OCI-M2 (cell line): Measurements from ENCODE around the gene RAD51B.

Experiments
- DNase-seq: peaks from one replicate; lab custom pipeline; 2025; ENCODE audit not compliant: unreplicated experiment; lab: John Stamatoyannopoulos, UW

Gene RAD51B

GRCh38 chr14:68554231-68554630, 734.7 kb downstream of the RAD51B start:
- no peak for DNase-seq

GRCh38 chr14:68556253-68556652, 736.7 kb downstream of the RAD51B start:
- DNase-seq = no peak

DNA sequence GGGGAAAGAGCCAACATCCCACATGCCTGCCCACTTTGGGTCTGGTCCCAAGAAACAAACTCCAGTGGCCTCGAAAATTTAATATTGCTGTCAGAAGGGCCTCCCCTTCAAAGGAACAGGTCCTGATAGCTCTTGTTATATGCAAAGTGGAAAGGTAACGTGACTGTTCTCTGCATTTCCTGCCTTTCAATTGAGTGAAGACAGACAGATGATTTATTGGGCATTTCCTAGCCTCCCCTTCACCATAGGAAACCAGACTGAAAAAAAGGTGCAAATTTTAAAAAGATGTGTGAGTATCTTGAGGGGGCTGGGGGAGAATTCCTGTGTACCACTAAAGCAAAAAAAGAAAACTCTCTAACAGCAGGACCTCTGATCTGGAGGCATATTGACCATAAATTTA, 738.1 kb downstream of the RAD51B start:
- DNase-seq = no peak

- DNase-seq = no peak
Measured at GRCh38 chr14:68558096-68558495, 738.5 kb downstream of the RAD51B start.

GRCh38 chr14:68559949-68560348, 740.4 kb downstream of the RAD51B start:
- no peak for DNase-seq

DNA sequence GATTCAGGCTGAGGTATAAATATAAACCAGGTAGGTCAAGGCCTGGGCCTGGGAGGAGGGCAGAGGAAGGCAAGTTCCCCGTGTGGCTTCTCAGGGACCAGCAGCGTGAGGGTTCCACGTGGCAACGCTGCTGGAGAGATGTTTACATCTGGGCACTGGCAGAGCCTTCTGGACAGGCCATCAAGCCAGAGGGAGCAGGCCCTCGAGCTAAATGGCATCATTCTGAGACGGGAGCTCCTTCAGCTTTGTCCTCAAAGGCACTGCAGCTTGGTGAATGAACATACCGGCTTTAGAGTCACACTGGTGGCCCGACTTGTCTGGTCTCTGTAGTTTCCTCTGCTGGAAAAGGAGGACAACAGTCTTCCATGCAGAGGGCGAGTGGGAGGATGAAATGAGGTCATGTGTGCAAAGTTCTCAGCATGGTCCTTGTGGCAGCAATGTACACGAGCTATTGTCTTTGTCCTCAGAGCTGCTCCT, 742.0 kb downstream of the RAD51B start:
- no peak for DNase-seq

- DNase-seq = no peak
Measured at GRCh38 chr14:68562911-68563250, 743.3 kb downstream of the RAD51B start.

DNA sequence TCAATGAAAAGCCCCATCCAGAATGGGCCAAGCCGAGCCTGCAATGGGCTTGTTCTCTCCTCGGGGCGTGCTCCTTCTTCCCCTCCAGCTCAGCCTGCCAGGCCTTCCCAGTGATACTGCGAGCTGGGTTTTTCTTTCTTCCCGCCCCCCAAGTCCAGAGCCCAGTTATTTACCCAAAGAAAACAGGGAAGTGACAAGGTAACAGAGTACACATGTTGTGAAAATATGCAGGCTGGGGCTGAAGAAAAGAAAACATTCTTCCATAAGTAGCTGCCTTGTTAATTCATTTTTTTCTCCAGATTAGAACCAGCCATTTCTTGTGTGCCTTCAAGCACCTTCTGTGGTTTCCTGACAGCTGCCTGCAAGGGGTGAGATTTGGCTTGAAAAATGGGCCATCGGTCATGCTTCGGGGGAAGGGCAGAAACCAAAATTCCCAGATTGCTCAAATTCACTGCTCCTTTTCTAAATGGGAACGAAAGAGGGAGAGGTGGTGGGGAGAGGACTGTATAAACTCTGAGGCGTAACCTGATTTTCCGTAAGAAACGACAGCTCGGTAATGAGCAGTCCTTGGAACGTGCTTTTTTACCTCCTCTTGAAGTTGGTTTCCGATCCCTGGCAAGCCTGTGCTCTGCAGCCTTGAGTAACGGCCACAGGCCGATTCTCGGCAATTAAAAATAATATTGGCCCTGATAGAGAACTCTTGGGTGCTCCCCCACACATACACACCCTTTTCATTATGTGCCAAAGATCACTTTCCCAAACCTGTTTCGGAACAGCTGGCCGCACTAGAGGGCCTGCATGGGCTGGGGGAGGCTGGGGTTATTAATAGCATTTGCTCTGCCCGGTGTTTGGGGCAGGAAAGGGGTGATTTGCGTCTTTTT, 743.9 kb downstream of the RAD51B start:
- DNase-seq = no peak

- DNase-seq = no peak
Measured at GRCh38 chr14:68564191-68564825, 744.7 kb downstream of the RAD51B start.

GRCh38 chr14:68564826-68565759, 745.5 kb downstream of the RAD51B start:
- no peak for DNase-seq

DNA sequence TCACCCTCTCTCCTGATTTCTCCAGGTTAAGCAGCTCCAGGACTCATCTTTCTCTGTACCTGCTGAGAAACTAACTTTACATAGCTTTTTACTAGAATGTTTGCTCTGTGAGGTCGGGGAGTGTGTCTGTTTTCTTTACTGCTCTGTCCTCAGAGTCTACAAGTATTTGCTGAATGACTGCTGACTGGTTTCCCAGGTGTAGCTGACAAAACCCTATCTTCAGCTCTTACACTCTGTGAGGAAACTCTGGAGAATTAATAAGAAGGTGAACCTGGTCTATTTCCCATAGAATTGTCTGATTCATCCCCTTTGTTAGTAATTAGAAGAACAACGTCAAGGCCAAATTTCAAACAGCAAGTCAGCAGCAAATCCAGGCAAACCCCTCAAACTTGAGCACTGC, 746.5 kb downstream of the RAD51B start:
- no peak for DNase-seq

GRCh38 chr14:68568907-68569897, 749.6 kb downstream of the RAD51B start:
- no peak for DNase-seq

DNA sequence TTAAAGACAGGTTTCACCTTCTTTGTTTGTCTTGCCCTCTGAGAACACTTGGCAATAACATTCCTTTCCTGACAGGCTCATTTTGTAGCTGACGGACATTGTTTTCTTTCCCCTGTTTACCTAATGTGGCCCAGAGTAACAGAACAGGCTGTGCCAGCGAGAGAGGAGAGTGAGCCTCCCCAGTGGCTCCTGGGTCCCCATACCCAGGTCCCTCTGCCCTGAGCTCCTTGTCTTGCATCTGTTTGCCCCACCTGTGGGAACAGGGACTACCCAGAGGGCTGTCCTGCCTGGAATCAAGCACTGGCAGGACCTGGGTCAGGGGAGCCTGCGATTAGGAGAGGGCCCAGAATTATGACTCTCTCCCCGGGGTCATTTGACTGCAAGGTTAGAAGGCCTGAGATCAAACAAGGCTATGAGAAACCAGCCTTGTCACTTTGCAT, 750.4 kb downstream of the RAD51B start:
- no peak for DNase-seq

DNA sequence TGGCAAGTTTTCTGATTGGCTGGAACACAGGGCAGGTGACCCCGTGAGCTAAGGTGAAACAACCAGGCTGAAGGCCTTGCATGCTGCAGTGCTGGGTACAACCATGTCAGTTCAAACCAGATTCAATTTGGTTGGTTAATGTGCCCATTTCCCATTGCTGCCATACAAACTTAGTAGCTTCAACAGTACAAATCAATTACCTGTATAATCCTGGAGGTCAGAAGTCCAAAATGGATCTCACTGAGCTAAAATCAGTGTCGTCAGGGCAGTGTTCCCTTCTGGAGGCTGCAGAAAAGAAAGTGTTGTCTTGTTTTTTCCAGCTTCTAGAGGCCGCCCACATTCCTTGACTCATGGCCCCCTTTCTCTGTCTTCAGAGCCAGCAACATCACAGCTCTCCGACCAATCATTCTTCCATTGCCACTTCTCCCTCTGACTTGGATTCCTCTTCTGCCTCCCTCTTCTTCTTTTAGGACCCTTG, 751.6 kb downstream of the RAD51B start:
- no peak for DNase-seq

DNA sequence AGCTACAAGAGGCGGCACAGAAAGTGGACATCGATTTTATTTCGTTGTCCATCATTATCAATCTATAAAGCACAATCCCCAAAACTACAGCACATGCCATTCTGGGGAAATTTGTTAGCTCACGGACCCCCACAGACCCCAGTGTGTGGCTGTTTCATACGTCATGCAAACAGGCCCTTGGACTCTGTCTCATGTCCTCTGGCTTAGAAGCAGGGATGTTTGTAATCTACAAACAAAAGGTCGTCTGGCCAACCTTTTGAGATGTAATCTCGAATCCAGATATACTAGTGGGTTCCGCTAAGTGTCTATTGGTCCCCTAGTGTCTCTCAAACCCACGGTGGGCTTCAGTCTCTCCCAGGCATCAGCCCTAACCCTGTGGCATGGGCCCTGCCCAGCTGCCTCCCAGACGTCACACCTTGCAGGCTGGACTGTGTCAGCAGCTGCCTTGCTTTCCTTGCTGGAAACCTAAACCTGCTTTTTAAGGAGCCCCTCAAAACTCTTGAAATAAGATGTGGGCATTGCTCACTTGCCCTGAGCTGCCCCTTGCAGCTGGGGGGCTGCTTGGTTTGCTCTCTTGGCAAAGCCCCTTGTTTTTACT, 752.4 kb downstream of the RAD51B start:
- DNase-seq = no peak

GRCh38 chr14:68573126-68573525, 753.5 kb downstream of the RAD51B start:
- DNase-seq = no peak

DNA sequence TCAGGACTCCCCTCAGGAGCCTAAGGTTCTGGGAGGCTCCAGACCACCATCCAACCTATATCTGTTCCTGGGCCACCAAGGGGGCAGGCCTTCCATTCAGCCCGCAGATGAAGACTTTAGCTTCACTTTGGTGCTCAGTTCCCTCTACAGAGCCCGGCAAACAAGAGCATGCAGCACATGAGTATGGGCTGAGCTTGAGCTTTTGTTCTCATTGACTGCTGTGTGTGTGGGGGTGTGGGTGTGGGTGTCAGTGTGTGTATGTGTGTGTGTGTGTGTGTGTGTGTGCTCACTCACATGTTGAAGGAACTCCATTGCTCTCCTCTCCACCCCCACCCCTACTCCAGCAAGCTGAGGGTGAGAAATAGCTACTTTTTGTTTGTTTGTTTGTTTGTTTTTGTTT, 754.1 kb downstream of the RAD51B start:
- DNase-seq = no peak

DNA sequence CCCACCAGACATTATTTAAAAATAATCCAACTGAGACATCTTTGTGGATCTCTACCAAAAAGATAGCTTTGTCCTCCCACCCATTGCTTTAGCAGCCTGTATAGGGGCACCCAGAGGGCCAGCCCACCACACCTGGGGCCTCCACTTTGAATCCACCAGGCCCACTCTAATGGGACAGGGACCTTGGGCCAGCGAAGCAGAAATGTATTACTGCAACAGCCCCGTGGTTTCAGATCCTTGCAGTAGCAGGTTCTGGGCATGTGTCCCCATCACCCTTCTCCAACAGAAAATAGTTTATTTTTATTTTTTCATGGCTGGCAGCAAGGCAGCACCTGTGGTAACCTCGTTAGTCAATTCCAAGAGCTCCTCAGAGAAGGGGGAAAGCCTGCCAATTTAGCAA, 754.9 kb downstream of the RAD51B start:
- no peak for DNase-seq

- no peak for DNase-seq
Measured at GRCh38 chr14:68574906-68575305, 755.3 kb downstream of the RAD51B start.

- no peak for DNase-seq
Measured at GRCh38 chr14:68575426-68575825, 755.8 kb downstream of the RAD51B start.
